Measurements from ENCODE around the gene PCDHGA5. TPM values are rescaled to one million over a fixed set of nuclear protein-coding genes. Genes with fewer than 3 reads are reported as not detected.
"Not testable (repeated sequence)": the region's sequence is repeated elsewhere in the genome, so short reads cannot be mapped to it uniquely, and the experiment has no call there.

PCDHGA5 gene
- total RNA-seq, 3 donors from 2014 or later, result 5.4 to 9.4 (median 8.8) TPM

DNA sequence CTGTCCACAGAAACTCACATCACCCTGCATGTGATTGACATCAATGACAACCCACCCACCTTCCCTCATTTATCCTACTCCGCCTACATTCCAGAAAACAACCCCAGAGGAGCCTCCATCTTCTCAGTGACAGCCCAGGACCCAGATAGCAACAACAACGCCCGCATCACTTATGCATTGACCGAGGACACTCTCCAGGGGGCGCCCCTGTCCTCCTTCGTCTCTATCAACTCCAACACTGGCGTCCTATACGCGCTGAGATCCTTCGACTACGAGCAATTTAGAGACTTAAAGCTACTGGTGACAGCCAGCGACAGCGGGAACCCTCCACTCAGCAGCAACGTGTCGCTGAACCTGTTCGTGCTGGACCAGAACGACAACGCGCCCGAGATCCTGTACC lies 18.6 kb upstream of the PCDHGA5 start:
- Histone ChIP-seq H3K9me3 (peaks cover 71 to 93% of the 10 kb centered on the region in 2 donors), H3K4me1 (no peaks in the 10 kb centered on the region), H3K27me3 (no peaks in the 10 kb centered on the region), H3K27ac (no peak overlapping the region), H3K36me3 (no peaks in the 10 kb centered on the region), H3K4me3 (peak overlapping the region in 1 of 3 donors; percentile 17)
- TF ChIP-seq, protein P1, sequence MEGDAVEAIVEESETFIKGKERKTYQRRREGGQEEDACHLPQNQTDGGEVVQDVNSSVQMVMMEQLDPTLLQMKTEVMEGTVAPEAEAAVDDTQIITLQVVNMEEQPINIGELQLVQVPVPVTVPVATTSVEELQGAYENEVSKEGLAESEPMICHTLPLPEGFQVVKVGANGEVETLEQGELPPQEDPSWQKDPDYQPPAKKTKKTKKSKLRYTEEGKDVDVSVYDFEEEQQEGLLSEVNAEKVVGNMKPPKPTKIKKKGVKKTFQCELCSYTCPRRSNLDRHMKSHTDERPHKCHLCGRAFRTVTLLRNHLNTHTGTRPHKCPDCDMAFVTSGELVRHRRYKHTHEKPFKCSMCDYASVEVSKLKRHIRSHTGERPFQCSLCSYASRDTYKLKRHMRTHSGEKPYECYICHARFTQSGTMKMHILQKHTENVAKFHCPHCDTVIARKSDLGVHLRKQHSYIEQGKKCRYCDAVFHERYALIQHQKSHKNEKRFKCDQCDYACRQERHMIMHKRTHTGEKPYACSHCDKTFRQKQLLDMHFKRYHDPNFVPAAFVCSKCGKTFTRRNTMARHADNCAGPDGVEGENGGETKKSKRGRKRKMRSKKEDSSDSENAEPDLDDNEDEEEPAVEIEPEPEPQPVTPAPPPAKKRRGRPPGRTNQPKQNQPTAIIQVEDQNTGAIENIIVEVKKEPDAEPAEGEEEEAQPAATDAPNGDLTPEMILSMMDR (IDR thresholded peaks at IDR 0.05), result no peak
- TF ChIP-seq POLR2AphosphoS5 (IDR thresholded peaks at IDR 0.05) (no peak), POLR2A (IDR thresholded peaks at IDR 0.05) (no peak)
- no peak for DNase-seq (ENCODE audit: low spot score in 2 of 2)
- intact Hi-C loops (cut with DNase I; ENCODE audit: low total_unique reads), result no loop called here

DNA sequence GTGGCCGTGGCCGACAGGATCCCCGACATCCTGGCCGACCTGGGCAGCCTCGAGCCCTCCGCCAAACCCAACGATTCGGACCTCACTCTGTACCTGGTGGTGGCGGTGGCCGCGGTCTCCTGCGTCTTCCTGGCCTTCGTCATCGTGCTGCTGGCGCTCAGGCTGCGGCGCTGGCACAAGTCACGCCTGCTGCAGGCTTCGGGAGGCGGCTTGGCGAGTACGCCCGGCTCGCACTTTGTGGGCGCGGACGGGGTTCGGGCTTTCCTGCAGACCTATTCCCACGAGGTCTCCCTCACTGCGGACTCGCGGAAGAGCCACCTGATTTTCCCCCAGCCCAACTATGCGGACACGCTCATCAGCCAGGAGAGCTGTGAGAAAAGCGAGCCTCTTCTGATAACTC lies 17.9 kb upstream of the PCDHGA5 start:
- H3K27me3 ChIP-seq; H3K4me1 ChIP-seq; H3K36me3 ChIP-seq; intact Hi-C loops (cut with DNase I; ENCODE audit: low total_unique reads); H3K4me3 ChIP-seq; H3K27ac ChIP-seq; DNase-seq (ENCODE audit: low spot score in 2 of 2): not testable (repeated sequence)
- H3K9me3 ChIP-seq, result peaks cover 71 to 93% of the 10 kb centered on the region in 2 donors

DNA sequence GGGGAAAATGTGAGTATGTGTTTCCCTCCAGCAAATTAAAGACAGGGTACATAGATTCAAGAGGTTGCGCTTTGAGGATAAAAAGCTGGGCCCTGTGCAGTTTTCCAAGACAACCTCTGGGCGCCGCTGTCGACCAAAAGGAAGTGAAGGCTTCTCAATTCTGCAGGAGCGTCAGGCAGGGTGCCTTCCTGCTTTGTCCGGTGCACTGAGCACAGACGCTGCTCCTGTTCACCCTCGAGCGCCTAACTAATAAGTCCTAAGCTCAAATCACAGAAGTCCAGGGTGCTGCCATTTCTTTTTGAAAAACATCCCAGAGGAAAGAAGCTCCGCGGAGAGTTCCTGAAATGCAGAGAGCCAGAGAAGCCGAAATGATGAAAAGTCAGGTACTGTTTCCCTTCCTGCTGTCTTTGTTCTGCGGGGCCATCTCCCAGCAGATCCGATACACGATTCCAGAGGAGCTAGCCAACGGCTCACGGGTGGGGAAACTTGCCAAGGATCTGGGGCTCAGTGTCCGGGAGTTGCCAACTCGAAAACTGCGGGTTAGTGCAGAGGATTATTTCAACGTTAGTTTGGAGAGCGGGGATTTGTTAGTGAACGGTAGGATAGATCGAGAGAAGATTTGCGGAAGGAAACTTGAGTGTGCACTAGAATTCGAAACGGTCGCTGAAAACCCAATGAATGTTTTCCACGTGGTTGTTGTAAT lies 13.9 kb upstream of the PCDHGA5 start, which contains the start of gene PCDHGB1:
Gene PCDHGB1 (plus strand): TSS at position 183 of the 703 bp plus-strand sequence. CDS start 162 bp downstream, at position 345.
- Histone ChIP-seq H3K36me3 (no peaks in the 10 kb centered on the region), H3K9me3 (peaks cover 63 to 89% of the 10 kb centered on the region in 2 donors), H3K27ac (no peak within 1 kb of the TSS), H3K4me1 (no peaks in the 10 kb centered on the region), H3K4me3 (peak within 1 kb of the TSS in 1 of 3 donors; percentile 45), H3K27me3 (peaks cover 0 to 3% of the 10 kb centered on the region in 2 donors)
- TF ChIP-seq, protein P1 (IDR thresholded peaks at IDR 0.05), result peak in 1 of 3 donors; percentile 35
- no peak for TF ChIP-seq POLR2A (IDR thresholded peaks at IDR 0.05)
- intact Hi-C loops (cut with DNase I; ENCODE audit: low total_unique reads), result loop anchor here (2.0 kb wide), 1 partner anchor 29 kb away; no protein-coding TSS in a partner anchor
- DNase-seq (ENCODE audit: low spot score in 2 of 2), result no peak

DNA sequence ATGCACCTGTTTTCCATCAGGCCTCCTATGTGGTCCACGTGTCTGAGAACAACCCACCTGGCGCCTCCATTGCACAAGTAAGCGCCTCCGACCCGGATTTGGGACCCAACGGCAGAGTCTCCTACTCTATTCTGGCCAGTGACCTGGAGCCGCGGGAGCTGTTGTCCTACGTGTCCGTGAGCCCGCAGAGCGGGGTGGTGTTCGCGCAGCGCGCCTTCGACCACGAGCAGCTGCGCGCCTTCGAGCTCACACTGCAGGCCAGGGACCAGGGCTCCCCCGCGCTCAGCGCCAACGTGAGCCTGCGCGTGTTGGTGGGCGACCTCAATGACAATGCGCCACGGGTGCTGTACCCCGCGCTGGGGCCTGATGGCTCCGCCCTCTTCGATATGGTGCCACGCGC lies 12.4 kb upstream of the PCDHGA5 start:
- H3K36me3 ChIP-seq, result no peaks in the 10 kb centered on the region
- peak overlapping the region in 1 of 3 donors; percentile 6 for H3K4me3 ChIP-seq
- TF ChIP-seq, protein P1 (IDR thresholded peaks at IDR 0.05), result no peak
- TF ChIP-seq POLR2AphosphoS5 (IDR thresholded peaks at IDR 0.05), result no peak
- no peak for TF ChIP-seq POLR2A (IDR thresholded peaks at IDR 0.05)
- no peak for DNase-seq (ENCODE audit: low spot score in 2 of 2)
- peaks cover 0 to 3% of the 10 kb centered on the region in 2 donors for H3K27me3 ChIP-seq
- H3K9me3 ChIP-seq, result peaks cover 63 to 91% of the 10 kb centered on the region in 2 donors
- H3K4me1 ChIP-seq, result no peaks in the 10 kb centered on the region
- intact Hi-C loops (cut with DNase I; ENCODE audit: low total_unique reads), result no loop called here
- H3K27ac ChIP-seq, result no peak overlapping the region

DNA sequence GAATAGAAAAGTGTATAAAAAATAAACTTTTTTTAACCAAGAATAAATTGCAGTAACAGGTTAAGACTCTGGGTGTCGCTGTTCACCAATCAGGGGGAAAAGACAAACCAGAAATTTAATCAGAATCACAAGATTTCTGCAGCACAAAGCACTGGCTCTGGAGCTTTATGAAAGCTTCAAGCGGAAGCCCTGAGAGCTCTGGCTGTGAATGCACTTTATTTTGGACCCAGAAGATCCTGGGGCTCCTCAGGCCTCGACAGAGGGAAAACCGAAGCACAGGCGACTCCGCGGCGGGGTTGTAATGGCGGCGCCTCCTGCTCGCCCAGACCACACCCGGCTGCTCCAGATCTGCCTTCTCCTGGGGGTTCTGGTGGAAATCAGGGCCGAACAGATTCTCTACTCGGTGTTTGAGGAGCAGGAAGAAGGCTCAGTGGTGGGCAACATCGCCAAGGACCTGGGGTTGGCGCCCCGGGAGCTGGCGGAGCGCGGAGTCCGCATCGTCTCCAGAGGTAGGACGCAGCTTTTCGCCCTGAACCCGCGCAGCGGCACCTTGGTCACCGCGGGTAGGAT lies 9.0 kb upstream of the PCDHGA5 start, which contains the start of gene PCDHGA4:
Gene PCDHGA4 (plus strand): TSS at position 122 of the 570 bp plus-strand sequence. CDS start 87 bp downstream, at position 209.
- H3K4me3 ChIP-seq, result peak within 1 kb of the TSS; percentile 20 to 47 (median 30)
- no peaks in the 10 kb centered on the region for H3K36me3 ChIP-seq
- DNase-seq (ENCODE audit: low spot score in 2 of 2), result no peak
- intact Hi-C loops (cut with DNase I; ENCODE audit: low total_unique reads), result no loop called here
- peaks cover 74 to 96% of the 10 kb centered on the region in 2 donors for H3K9me3 ChIP-seq
- TF ChIP-seq, protein P1 (IDR thresholded peaks at IDR 0.05), result peak in 1 of 3 donors; percentile 12
- no peak for TF ChIP-seq POLR2A (IDR thresholded peaks at IDR 0.05)
- no peaks in the 10 kb centered on the region for H3K4me1 ChIP-seq
- H3K27me3 ChIP-seq, result peaks cover 0 to 3% of the 10 kb centered on the region in 2 donors
- H3K27ac ChIP-seq, result no peak within 1 kb of the TSS
